ENCODE results near the gene BHLHE40. TPM values are rescaled to one million over a fixed set of nuclear protein-coding genes. Genes with fewer than 3 reads are reported as not detected.

BHLHE40 gene
- total and polyA plus RNA-seq, 10 of the 15 experiments (the other 5 are each of a cell fraction or from before 2014, with no cell fraction given) = 25.2 to 106 (median 51.4) TPM

DNA sequence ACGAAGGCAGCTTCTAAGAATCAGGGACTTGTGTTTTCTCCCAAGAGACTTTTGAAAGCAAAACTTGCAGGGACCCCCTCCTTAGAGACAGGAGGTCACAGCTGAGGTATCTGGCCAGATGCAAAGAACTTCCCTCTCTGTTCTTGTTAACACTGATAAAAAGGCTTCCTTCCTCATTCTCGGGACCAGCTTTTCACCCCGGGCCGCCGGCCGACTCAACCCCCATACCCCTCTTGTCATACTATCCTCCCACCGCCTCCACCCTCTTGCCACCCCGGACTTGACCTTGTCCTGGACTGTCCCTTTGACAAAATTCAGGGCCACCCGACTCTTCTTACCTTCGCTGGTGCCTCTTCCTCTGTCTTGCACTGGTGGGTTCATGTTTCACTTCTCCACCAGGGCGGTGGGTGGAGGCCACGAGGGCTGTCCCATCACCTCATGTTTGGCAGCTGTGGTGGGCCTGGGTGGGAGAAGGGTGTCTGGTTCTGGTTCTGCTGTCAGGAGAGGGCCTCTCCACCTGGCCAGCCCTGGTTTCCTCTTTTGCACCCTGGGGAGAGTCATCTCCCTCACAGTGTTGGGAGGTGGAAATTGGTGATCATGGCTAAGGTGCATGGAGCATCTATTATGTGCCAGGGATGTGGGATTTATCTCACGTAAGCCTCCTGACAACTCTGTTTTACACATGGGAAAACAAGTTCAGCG, 32.5 kb downstream of the BHLHE40 start (continued):
- TF ChIP-seq CTCF (IDR thresholded peaks at IDR 0.05 in 2 of 3, conservative IDR thresholded peaks at IDR 0.05 in 1 of 3; ENCODE audit: control insufficient read depth in 2 of 3, extremely low read depth in 1 of 3, insufficient read depth in 1 of 3, low read depth in 3 of 3, low read length in 3 of 3) (no peak), SIN3A (IDR thresholded peaks at IDR 0.05; ENCODE audit: low read depth, low read length) (no peak), KDM1A (IDR thresholded peaks at IDR 0.05; ENCODE audit: borderline replicate concordance) (no peak), SIX5 (IDR thresholded peaks at IDR 0.05; ENCODE audit: low read depth, low read length, severe bottlenecking) (no peak), EED (IDR thresholded peaks at IDR 0.05; ENCODE audit: low read depth) (peak; percentile 92), GATAD2B (conservative IDR thresholded peaks at IDR 0.05; ENCODE audit: low read depth) (peak; percentile 95), ASH2L (IDR thresholded peaks at IDR 0.05; ENCODE audit: borderline replicate concordance, low read depth) (no peak), ZNF687 (IDR thresholded peaks at IDR 0.05) (peak; percentile 91), ZBTB11 (CRISPR knock-in tag; IDR thresholded peaks at IDR 0.05) (no peak), NRF1 (conservative IDR thresholded peaks at IDR 0.05; ENCODE audit: low read depth, low read length) (no peak), MYB (IDR thresholded peaks at IDR 0.05; ENCODE audit: borderline replicate concordance, low read depth, low read length) (no peak), RELA (IDR thresholded peaks at IDR 0.05; ENCODE audit: borderline replicate concordance, partially characterized antibody) (peak; percentile 94), SPI1 (IDR thresholded peaks at IDR 0.05; ENCODE audit: borderline replicate concordance, insufficient read depth, low read depth, low read length) (peak; percentile 96)
- TF ChIP-seq, protein P1, sequence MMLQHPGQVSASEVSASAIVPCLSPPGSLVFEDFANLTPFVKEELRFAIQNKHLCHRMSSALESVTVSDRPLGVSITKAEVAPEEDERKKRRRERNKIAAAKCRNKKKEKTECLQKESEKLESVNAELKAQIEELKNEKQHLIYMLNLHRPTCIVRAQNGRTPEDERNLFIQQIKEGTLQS (IDR thresholded peaks at IDR 0.05; ENCODE audit: borderline replicate concordance, extremely low read depth, low read depth, low read length) = no peak
- TF ChIP-seq, protein P2, sequence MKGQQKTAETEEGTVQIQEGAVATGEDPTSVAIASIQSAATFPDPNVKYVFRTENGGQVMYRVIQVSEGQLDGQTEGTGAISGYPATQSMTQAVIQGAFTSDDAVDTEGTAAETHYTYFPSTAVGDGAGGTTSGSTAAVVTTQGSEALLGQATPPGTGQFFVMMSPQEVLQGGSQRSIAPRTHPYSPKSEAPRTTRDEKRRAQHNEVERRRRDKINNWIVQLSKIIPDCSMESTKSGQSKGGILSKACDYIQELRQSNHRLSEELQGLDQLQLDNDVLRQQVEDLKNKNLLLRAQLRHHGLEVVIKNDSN (IDR thresholded peaks at IDR 0.05; ENCODE audit: borderline replicate concordance, extremely low read length, insufficient read depth, low read depth, low read length) = no peak

Data from GM12878 (cell line).